ENCODE results near the gene GSS. TPM values are rescaled to one million over a fixed set of nuclear protein-coding genes. Genes with fewer than 3 reads are reported as not detected.

The GSS gene
- total and polyA plus RNA-seq, 2 of the 8 experiments (the other 6 are each of a cell fraction or from before 2014, with no cell fraction given), result 34.6 to 43.2 TPM

- TF ChIP-seq TEAD4 (IDR thresholded peaks at IDR 0.05; ENCODE audit: low read depth, low read length) (no peak), NRF1 (IDR thresholded peaks at IDR 0.05; ENCODE audit: low read depth, low read length) (no peak), CHD7 (IDR thresholded peaks at IDR 0.05; ENCODE audit: insufficient replicate concordance, low read length) (no peak), KDM5A (IDR thresholded peaks at IDR 0.05; ENCODE audit: low read length) (no peak), GABPA (IDR thresholded peaks at IDR 0.05; ENCODE audit: borderline replicate concordance, insufficient read depth, low read length) (no peak), SP4 (IDR thresholded peaks at IDR 0.05; ENCODE audit: low read length) (no peak), E2F6 (IDR thresholded peaks at IDR 0.05) (no peak), POLR2AphosphoS5 (IDR thresholded peaks at IDR 0.05; ENCODE audit: low read depth, low read length) (no peak), POU5F1 (IDR thresholded peaks at IDR 0.05; ENCODE audit: low read depth, low read length) (no peak), TBP (IDR thresholded peaks at IDR 0.05; ENCODE audit: low read depth, low read length) (no peak)
Measured at GRCh38 chr20:34915749-34916455, 39.7 kb downstream of the GSS start (continued).

Data from H1 (cell line).